ENCODE results near the gene WDR64. TPM values are rescaled to one million over a fixed set of nuclear protein-coding genes. Genes with fewer than 3 reads are reported as not detected.
"Not testable (repeated sequence)": the region's sequence is repeated elsewhere in the genome, so short reads cannot be mapped to it uniquely, and the experiment has no call there.

The WDR64 gene
- total RNA-seq, 1 donor from 2014 or later: not detected

DNA sequence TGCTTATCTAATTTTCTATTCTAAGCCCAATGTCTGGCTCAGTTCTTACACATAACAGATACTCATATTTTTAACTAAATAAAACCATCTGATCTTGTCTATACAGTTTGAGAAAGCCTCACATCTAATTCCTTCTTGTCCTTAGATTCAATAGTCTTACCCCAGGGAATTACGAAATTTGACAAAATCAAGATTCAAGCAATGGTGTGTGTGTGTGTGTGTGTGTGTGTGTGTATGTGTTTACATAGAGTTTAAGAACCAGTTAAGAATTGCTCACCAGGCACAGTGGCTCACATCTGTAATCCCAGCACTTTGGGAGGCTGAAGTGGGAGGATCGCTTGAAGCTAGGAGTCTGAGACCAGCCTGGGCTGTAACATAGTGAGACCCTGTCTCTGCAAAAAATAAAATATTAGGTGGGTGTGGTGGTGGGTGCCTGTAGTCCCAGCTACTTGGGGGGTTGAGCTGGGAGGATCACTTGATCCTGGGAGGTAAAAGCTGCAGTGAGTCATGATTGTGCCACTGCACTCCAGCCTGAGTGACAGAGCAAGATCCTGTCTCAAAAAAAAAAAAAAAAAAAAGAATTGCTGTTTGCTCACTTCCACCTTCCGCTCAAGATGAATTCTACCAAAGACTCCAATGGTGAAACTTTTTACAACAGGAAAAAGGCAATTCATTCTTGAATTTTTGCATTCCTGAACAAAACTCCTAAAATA lies 6.2 kb downstream of the WDR64 start:
- Histone ChIP-seq H3K36me3 (no peaks in the 10 kb centered on the region), H3K4me1 (no peaks in the 10 kb centered on the region), H3K27ac (replicated peaks) (no peak overlapping the region), H3K9me3 (replicated peaks) (no peaks in the 10 kb centered on the region), H3K27me3 (ENCODE audit: low read depth) (no peaks in the 10 kb centered on the region), H3K4me3 (no peak overlapping the region)
- no peak for DNase-seq
- TF ChIP-seq, protein P1, sequence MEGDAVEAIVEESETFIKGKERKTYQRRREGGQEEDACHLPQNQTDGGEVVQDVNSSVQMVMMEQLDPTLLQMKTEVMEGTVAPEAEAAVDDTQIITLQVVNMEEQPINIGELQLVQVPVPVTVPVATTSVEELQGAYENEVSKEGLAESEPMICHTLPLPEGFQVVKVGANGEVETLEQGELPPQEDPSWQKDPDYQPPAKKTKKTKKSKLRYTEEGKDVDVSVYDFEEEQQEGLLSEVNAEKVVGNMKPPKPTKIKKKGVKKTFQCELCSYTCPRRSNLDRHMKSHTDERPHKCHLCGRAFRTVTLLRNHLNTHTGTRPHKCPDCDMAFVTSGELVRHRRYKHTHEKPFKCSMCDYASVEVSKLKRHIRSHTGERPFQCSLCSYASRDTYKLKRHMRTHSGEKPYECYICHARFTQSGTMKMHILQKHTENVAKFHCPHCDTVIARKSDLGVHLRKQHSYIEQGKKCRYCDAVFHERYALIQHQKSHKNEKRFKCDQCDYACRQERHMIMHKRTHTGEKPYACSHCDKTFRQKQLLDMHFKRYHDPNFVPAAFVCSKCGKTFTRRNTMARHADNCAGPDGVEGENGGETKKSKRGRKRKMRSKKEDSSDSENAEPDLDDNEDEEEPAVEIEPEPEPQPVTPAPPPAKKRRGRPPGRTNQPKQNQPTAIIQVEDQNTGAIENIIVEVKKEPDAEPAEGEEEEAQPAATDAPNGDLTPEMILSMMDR (IDR thresholded peaks at IDR 0.05; ENCODE audit: borderline replicate concordance): no peak
- intact Hi-C loops (cut with micrococcal nuclease): no loop called here

- H3K9me3 ChIP-seq (replicated peaks); H3K36me3 ChIP-seq; H3K27me3 ChIP-seq (ENCODE audit: low read depth); H3K4me3 ChIP-seq; DNase-seq; intact Hi-C loops (cut with micrococcal nuclease); H3K27ac ChIP-seq (replicated peaks); H3K4me1 ChIP-seq: not testable (repeated sequence)
Measured at GRCh38 chr1:241659016-241659415, 6.9 kb downstream of the WDR64 start.

GRCh38 chr1:241660424-241660972 lies 8.4 kb downstream of the WDR64 start:
- intact Hi-C loops (cut with micrococcal nuclease): no loop called here
- TF ChIP-seq, protein P1 (IDR thresholded peaks at IDR 0.05; ENCODE audit: borderline replicate concordance): no peak
- DNase-seq: no peak
- Histone ChIP-seq H3K27me3 (ENCODE audit: low read depth) (no peaks in the 10 kb centered on the region), H3K9me3 (replicated peaks) (no peaks in the 10 kb centered on the region), H3K4me1 (no peaks in the 10 kb centered on the region), H3K36me3 (no peaks in the 10 kb centered on the region), H3K4me3 (no peak overlapping the region), H3K27ac (replicated peaks) (no peak overlapping the region)

- Histone ChIP-seq H3K9me3 (replicated peaks) (no peaks in the 10 kb centered on the region), H3K27ac (replicated peaks) (no peak overlapping the region), H3K36me3 (no peaks in the 10 kb centered on the region), H3K4me3 (no peak overlapping the region), H3K4me1 (no peaks in the 10 kb centered on the region), H3K27me3 (ENCODE audit: low read depth) (peaks cover 5% of the 10 kb centered on the region)
- TF ChIP-seq, protein P1 (IDR thresholded peaks at IDR 0.05; ENCODE audit: borderline replicate concordance): no peak
- intact Hi-C loops (cut with micrococcal nuclease): no loop called here
- no peak for DNase-seq
Measured at GRCh38 chr1:241666419-241666818, 14.3 kb downstream of the WDR64 start.

DNA sequence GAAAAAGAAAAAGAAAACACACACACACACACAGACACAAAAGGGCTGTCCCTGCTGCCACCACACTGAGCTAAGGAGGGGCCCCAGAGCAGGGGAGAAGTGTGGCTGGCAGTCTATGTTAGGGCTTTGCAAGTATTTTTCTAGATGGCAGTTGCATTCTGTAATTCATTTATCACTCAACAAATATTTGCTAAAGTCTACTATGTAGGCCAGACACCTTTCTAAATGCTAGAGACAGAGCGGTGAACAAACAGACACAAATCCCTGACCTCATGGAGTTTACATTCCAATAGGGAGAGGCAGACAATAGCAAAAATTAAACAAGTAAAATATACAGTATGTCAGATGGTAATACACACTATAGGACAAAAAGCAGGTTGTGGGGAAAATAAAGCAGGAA lies 20.2 kb downstream of the WDR64 start:
- H3K27me3 ChIP-seq (ENCODE audit: low read depth): peaks cover 5% of the 10 kb centered on the region
- H3K4me3 ChIP-seq: no peak overlapping the region
- intact Hi-C loops (cut with micrococcal nuclease): no loop called here
- H3K9me3 ChIP-seq (replicated peaks): no peaks in the 10 kb centered on the region
- H3K4me1 ChIP-seq: no peaks in the 10 kb centered on the region
- DNase-seq: no peak
- H3K27ac ChIP-seq (replicated peaks): no peak overlapping the region
- no peaks in the 10 kb centered on the region for H3K36me3 ChIP-seq
- TF ChIP-seq, protein P1 (IDR thresholded peaks at IDR 0.05; ENCODE audit: borderline replicate concordance): no peak

- Histone ChIP-seq H3K4me3 (no peak overlapping the region), H3K36me3 (no peaks in the 10 kb centered on the region), H3K4me1 (no peaks in the 10 kb centered on the region), H3K9me3 (replicated peaks) (no peaks in the 10 kb centered on the region), H3K27ac (replicated peaks) (no peak overlapping the region), H3K27me3 (ENCODE audit: low read depth) (peaks cover 5% of the 10 kb centered on the region)
- DNase-seq: no peak
- TF ChIP-seq, protein P1 (IDR thresholded peaks at IDR 0.05; ENCODE audit: borderline replicate concordance): no peak
- intact Hi-C loops (cut with micrococcal nuclease): no loop called here
Measured at GRCh38 chr1:241674805-241675384, 22.8 kb downstream of the WDR64 start.
